Raji (cell line): Measurements from ENCODE around the gene FGD5.

Source experiments
- POLR2A ChIP-seq: IDR thresholded peaks from 2 replicates; pipeline ENCODE4 v1.6.1; 2011; ENCODE audit warnings: low read depth, low read length, control low read depth; ENCODE audit not compliant: insufficient read depth

FGD5 gene

DNA sequence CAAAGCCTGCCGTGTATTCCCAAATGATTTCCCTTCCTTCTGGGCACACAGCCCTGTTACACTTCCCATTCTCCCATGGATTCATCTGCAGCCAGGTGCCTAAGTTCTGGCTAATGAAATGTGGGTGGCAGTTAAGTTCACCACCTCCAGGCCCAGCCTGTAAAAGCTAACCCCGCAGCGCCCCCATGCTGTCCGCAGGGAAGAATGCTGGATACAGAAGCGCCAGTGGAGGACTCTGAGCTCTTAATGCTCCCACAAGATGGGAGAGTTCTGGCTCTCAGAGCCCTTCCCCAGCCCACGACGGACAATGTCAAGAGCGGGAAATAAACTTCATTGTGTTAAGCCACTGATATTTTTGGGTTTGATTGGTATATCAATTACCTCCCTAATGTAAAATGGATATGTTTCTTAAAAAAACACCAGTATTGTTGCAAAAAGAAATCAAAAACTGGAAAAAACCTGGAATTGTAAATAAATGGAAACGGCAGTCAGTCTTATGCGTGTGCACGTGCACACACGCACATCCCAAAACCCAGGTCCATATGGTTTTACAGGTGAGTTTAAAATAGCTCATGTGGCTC lies 37.7 kb upstream of the FGD5 start:
- no peak for TF ChIP-seq POLR2A

DNA sequence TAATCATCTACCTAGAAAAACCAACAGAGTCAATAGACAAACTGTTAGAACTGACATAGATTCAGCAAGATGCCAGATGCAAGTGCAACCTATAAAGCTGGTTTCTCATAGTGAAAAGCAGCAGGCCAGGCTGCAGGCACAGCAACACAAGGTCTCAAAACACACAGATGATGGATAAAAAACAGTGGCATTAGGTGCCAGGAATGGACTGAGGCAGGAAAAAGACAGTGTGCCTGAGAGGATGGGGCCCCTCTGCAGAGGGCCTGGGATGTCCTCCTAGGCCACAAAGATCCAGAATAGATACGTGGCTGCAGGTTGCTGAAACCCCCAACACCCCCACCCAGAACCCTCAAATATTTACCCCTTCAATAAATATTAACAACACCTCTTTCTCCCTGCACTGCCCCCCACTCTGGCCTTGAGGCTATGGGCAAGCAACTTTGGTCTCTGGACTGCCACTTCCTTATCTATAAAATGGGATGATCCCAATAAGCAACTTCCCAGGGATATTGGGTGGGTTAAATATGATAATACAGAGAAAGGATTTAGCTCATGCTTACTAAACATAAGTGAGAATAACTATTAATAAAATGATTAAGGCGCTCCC lies 35.2 kb upstream of the FGD5 start:
- TF ChIP-seq POLR2A, result no peak

DNA sequence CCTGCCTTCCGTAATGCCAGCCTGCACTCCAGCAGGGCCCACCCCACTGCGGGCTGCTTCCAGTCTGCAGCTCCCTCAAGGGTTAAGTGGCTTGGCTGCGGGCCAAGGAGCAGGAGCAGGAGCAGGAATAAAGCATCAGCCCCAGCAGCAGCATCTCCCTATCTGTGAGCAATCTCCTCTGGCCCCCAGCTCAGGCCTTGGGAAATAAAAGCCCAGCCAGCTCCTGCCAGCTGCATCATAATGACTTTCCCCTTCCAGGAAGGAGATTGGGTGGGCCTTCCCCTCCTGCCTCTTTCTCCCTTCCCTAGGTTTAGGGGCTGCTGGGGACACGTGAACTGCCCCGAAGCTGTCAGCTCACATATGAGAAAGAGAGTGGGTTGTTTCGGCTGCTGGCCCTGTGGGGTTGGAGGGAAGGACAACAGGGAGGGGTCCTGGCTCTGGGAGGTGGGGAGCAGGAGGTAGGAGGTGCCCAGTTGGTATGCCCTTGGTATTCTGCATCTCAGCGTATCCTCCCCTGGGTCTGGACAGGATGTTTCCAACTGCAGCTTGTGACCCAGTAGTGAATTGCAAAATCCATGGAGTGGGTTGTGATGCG lies 34.6 kb upstream of the FGD5 start:
- TF ChIP-seq POLR2A, result no peak

DNA sequence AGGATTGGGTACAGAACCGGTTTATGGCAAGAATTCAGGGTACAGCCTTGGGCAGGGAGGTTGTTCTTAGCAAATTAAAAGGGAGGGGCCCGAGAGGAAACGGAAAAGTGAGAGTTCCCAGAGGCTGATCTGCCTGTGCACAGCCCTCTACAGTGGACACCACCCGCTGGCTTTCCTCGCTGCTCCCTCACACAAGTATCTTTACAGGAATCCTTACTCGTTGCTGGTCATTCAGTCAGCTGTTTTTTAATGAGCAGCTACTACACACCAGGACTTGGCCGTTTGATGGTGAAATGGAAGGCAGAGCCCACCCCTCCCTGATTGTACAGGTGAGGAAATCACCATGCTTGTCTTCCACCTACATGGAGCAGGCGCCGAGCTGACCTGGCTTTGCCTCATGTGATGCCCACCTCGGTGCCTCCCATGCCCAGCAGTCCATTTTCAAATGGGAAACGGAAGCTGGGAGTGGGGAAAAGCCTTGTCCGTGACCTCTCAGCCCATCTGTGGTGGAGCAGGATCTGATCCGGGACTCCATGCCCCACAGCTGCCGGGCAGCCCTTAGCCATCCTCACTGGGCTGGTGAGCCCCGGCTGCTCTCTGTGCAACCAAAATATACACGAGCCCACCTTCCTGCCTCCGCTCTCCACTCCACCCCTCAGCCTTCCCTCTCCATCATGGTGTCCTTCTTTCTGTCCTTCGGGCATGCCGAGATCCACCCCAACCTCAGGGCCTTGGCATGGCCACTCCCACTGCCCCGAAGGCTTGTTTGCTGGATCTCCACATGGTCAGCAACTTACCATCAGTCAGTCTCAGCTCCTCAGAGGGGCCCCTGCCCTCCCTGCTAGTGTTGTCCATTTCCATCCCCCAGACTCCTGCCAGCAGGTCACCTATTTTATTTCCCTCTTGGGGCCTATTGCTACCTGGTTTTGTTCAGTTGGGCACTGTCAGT lies 33.3 kb upstream of the FGD5 start:
- no peak for TF ChIP-seq POLR2A

DNA sequence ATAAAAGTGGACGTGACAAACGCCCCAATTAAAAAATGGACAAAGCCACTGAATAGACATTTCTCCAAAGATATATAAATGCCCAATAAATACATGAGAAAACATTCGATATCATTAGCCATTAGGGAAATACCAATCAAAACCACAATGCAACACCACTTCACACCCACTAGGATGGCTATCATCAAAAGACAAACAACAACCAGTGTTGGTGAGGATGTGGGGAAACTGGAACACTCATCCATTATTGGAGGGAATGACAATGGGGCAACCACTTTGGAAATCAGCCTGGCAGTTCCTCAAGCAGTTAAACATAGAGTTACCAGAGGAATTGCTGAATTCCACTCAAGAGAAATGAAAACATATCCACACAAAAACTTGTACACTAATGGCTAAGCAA lies 32.4 kb upstream of the FGD5 start:
- TF ChIP-seq POLR2A, result no peak

DNA sequence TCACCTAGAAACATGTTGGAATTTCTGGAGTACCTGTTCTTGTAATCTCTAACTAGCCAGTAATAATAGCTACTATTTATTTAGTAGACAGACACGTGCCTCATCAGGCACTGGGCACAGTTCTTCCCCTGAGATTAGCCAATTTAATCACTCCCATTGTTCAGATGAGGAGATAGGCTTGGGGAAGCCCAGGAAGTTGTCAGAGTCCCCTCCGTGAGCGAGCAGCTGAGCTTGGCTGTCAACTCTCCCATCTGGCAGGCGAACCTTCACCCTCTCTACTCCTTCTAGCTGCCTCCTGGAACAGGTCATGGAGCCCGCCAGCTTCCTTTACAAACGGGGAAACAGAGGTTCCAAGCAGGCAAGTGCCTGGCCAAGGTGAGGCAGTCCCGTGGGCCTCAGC lies 31.1 kb upstream of the FGD5 start:
- no peak for TF ChIP-seq POLR2A

DNA sequence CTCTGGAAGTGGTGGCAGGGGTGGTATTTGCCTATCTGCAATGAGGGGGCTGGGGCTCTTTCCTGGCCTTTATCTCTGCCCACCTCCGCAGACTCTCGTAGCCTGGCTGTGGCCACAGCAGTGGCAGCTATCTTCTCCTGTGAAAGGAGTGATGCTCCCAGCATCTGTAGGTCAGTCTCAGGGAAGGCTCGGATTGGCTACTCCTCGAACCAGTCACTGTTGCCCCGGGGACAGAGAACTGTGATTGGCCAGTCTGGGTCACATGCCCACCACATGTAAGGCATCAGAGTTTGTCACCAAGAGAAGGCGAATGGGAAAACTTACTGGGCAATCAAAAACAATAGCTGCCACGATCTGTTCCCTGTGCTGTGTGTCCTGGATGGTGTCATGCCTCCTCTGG lies 30.1 kb upstream of the FGD5 start:
- no peak for TF ChIP-seq POLR2A

DNA sequence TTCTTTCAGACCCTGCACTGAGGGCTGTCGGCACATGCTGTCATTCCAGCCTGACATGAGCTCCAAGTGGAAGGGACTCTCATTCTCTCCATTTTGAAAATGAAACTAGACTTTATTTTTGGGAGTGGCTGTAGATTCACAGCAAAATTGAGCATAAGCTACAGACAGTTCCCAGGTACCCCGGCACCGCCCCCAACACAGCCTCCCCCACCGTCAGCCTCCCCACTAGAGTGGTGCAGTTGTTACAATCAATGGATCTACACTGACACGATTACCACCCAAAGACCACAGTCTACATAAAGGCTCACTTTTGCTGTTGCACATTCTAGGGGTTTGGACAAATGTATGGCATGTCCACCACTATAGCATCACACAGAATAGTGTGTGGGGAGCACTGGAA lies 29.5 kb upstream of the FGD5 start:
- TF ChIP-seq POLR2A, result no peak

DNA sequence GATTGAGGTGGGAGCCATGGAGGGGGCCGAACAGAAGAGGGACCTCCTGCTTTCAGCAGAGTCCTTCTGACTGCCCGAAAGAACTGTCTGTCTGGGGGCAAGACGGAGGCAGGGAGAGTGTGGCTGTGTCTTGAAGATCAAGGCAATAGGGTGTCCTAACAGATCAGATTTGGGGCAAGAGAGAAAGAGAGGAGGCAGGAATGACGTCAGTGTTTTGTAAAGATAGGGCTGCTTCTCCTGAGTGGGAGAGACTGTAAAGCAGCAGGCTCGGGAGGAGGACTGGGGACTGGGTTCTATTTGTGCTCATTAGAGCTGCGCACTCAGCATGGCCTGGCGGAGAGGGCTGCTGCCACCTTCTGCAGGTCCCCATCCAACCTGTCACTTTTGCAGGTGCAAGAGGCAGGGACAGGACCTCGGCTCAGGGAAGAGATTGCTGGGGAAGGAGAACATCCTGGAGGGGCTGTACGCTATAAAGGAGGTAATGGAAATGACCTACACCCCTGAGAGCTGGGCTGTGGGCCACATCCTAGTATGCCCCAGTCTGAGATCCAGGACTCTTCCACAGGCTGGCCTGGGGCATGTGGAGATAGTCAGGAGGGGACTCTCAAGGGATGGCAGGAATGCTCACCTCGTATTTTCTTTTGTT lies 29.0 kb upstream of the FGD5 start:
- no peak for TF ChIP-seq POLR2A

DNA sequence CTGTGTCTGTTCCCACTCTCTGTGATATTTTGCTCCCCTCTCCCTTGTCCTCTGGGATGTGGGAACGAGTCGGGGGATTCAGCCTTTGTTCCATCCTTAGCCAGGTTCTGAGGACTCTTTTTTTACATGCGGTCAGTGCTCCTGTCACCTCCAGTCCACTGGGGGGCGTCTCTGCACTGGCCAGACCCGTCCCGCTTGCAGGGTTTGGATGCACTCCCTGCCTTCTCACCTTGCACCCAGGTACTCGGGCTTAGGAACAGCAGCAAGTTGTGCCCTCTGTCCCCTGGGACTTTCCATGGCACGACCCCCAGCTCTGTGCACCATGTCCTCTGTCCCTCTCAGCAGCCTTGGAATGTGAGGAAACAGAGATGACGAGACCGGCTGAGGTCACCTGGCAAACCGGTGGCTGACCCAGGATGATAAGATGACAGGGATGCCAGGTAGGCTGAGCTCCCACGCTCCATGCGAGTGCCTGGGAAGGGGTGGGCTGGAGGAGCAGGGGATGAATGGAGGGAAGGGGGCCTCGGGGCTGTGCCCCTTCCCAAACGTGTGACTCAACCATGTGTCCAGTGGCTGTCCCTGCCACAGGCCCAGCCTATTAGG lies 27.3 kb upstream of the FGD5 start:
- TF ChIP-seq POLR2A, result no peak

DNA sequence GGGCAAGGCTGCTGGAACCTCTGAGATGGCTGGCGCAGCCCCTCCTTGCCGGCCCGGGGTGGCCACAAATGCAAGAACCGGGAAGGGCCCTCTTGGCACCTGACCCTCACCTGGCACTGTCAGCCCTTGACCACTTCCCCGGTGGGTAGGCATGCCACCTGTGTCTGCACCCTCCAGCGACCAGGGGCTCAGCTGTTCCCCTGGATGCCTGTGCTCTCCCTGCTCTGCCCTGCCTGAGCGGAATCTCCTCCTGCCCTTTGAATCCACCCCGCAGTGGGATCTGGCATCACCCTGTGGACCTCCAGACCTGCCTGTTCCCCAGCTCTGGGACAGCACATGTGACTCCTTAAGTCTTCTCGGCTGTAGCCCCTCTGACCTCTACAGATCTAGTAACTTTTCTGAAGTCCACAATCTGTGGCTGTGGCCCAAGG lies 26.1 kb upstream of the FGD5 start:
- TF ChIP-seq POLR2A, result no peak

DNA sequence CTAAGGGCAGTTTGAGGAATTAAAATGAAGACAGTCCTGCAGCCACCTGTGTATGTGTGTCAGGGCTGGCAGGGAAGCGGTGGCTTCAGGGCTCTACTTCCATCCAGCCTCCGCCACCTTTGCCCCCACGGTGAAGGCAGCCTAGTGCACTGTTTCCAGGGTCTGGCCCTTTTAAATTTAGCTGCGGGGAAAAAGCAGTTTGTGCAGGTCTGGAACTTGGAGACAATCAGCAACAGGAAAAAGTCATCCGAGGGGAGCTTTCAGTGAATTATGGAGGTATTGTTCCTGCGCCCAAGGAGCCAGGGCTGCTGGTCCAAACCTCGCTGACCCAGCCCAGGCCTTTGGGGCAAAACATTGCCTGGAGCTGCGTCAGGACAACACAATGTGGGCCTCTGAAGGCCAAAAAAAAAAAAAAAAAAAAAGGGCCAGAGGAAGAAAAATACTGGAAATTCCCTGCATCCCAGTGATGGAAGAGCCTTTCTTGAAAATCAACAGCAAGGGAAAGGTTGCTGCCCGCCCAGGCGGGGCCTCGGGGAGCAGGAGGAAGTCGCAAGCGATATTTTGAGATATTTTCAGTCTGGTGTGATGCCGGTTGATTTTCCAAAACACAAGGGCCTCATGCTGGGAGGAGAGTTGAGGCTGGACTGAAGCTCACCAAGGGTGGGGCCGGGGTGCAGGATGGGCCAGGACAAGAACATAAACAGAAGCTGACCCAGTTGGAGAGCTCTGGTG lies 25.5 kb upstream of the FGD5 start:
- no peak for TF ChIP-seq POLR2A

DNA sequence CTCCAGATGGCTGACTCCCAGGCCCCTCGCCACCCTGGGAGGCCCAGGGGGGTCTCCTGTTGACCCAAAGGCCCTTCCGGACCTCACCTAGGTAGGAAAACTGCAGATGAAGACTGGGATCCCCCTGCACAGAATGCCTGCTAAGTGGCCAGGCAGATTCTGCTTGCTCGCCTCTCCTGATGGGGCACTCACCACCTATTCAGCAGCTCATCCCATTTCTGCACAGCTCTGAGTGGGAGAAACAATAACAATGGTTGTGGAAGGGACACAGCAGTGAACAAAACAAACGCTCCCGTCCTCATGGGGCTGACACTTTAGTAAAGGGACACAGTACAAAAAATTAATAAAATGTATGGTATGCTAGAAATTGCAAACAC lies 24.9 kb upstream of the FGD5 start:
- no peak for TF ChIP-seq POLR2A

DNA sequence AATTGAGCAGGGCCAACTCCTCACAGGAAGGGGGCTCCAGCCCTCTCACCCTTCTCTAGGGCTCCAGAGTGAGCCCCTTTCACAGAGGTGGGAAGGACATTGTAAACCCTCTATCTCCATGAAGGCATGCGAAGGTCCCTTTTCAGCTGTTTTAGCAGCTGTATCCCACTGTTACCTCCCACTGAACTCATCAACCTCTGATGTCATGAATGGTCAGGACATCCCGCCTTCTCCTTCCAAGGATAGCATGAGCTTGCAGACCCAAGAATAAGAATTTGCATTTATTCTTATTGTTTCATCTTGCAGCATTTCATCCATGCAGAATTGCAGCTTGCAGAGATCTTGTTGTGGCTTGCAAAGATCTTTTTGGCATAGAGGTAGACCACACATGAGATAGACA lies 24.3 kb upstream of the FGD5 start:
- TF ChIP-seq POLR2A, result no peak

DNA sequence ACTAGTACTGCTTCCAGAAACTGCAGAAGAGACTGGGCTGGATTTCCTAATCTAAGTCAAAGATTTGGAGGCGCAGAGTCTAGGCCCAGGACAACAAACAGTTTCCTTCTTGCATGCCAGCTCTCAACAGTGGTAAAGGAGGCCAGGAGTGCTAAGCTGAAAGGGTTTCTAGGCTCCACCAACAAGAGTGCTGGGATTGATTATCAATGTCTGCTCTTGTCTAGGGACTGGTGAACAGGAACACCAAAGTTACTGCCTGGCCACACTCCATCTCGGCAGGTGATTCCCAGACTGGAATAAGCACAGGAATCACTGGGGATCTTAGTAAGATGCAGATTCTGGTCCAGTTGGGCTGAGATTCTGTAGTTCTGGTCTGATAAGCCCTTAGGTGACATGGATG lies 22.8 kb upstream of the FGD5 start:
- TF ChIP-seq POLR2A, result no peak
